SK-N-SH treated with all-trans-retinoic acid at 6 μM for 48 hours (cell line): ENCODE data around the gene PPP1R8.

Source experiments
- BACH2 ChIP-seq: fragments of 250-450 bp; sonication (Bioruptor Pico); IDR thresholded peaks from 2 replicates; pipeline ENCODE4 v1.9.0; 2021; ENCODE audit warnings: mild to moderate bottlenecking, borderline replicate concordance
- CREB5 ChIP-seq: fragments of 250-450 bp; sonication (Bioruptor Pico); IDR thresholded peaks from 2 replicates; pipeline ENCODE4 v1.5.1; 2020; ENCODE audit warnings: low read depth, mild to moderate bottlenecking, moderate library complexity
- CSDC2 ChIP-seq: fragments of 250-450 bp; sonication (Bioruptor Pico); IDR thresholded peaks from 2 replicates; pipeline ENCODE4 v1.5.0; 2020; ENCODE audit warnings: mild to moderate bottlenecking, moderate library complexity
- TOX ChIP-seq: fragments of 250-450 bp; sonication (Bioruptor Pico); IDR thresholded peaks from 2 replicates; pipeline ENCODE4 v1.8.0; 2021; ENCODE audit warnings: mild to moderate bottlenecking, moderate library complexity, borderline replicate concordance

GRCh38 chr1:27872059-27872801, 41.6 kb downstream of the PPP1R8 start, which contains the start of gene THEMIS2:
- TF ChIP-seq BACH2 (CRISPR knock-in tag) (no peak), CSDC2 (CRISPR knock-in tag) (no peak), TOX (CRISPR knock-in tag) (no peak), CREB5 (CRISPR knock-in tag) (no peak)
